ENCODE results near the gene CELA2A. TPM values are rescaled to one million over a fixed set of nuclear protein-coding genes. Genes with fewer than 3 reads are reported as not detected.

The CELA2A gene
- total RNA-seq, 4 donors from 2014 or later: not detected

DNA sequence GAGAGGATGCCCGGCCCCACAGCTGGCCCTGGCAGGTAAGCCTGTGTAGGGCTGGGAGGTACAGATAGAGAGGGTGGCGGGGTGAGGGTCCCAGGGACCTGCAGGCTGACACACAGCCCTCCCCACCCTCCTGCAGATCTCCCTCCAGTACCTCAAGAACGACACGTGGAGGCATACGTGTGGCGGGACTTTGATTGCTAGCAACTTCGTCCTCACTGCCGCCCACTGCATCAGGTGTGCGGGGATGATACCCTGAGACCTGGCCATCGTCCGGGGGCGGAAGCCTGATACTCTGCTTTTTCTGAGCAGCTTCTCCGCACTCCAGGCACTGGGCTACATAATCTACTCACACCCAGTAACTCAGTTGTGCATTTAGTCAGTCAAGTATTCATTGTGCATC lies 16.2 kb upstream of the CELA2A start:
- WGBS, 2 donors: 91 to 93% methylated on average over 9 to 11 of the region's 13 CpGs
- no peaks in the 10 kb centered on the region for H3K4me1 ChIP-seq
- peaks cover 0 to 2% (median 0%) of the 10 kb centered on the region in 4 donors for H3K27me3 ChIP-seq
- intact Hi-C loops (cut with DNase I): no loop called here
- no peaks in the 10 kb centered on the region for H3K36me3 ChIP-seq
- DNase-seq: no peak
- no peak overlapping the region for H3K4me3 ChIP-seq
- H3K27ac ChIP-seq: no peak overlapping the region
- TF ChIP-seq CTCF (IDR thresholded peaks at IDR 0.05) (no peak), POLR2A (IDR thresholded peaks at IDR 0.05) (no peak)
- H3K9me3 ChIP-seq: no peaks in the 10 kb centered on the region

DNA sequence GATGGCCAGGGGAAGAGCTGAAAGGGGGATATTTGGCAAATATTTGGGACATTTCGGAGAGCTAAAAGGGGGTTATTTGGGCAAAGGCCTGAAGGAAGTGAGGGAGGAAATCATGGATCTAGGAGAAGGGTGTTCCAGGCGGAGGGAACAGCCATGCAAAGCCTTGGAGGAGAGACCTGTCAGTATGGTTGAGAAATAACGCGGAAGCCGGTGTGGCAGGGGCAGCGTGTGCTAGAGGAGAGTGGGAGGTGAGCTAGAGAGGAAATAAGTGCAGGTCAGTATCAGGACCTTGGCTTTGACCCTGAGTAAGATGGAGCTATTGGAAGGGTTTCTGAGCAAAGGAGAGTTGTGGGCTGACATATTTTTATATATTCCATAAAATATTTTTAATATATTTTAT lies 15.3 kb upstream of the CELA2A start:
- H3K36me3 ChIP-seq: no peaks in the 10 kb centered on the region
- H3K27me3 ChIP-seq: peaks cover 0 to 4% (median 0%) of the 10 kb centered on the region in 4 donors
- H3K4me1 ChIP-seq: no peaks in the 10 kb centered on the region
- 81 to 83% methylated on average over 6 of the region's 6 CpGs for WGBS, 2 donors
- H3K4me3 ChIP-seq: no peak overlapping the region
- no peaks in the 10 kb centered on the region for H3K9me3 ChIP-seq
- no peak overlapping the region for H3K27ac ChIP-seq
- TF ChIP-seq POLR2A (IDR thresholded peaks at IDR 0.05) (no peak), CTCF (IDR thresholded peaks at IDR 0.05) (no peak)
- intact Hi-C loops (cut with DNase I): no loop called here
- no peak for DNase-seq

DNA sequence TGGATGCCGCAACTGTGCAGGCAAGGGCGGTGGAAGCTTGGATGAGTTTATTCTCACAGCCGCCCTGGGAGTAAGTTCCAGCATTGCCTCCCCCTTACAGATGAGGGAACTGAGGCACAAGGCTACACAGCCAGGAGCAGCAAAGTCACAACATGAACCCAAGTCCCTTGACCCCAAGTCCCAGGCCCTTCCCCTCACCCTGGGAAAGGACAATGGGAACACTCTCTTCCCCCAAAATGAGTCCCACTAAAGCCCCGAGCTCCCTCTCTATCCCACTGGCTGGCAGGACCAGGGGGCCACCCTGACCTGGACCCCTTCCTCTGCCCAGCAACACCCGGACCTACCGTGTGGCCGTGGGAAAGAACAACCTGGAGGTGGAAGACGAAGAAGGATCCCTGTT lies 14.4 kb upstream of the CELA2A start:
- Histone ChIP-seq H3K27me3 (peaks cover 0 to 12% (median 0%) of the 10 kb centered on the region in 4 donors), H3K27ac (no peak overlapping the region), H3K4me1 (no peaks in the 10 kb centered on the region), H3K36me3 (no peaks in the 10 kb centered on the region), H3K9me3 (no peaks in the 10 kb centered on the region), H3K4me3 (no peak overlapping the region)
- intact Hi-C loops (cut with DNase I): no loop called here
- TF ChIP-seq CTCF (IDR thresholded peaks at IDR 0.05) (no peak), POLR2A (IDR thresholded peaks at IDR 0.05) (no peak)
- WGBS, 2 donors: 85 to 86% methylated on average over 5 to 7 of the region's 8 CpGs
- no peak for DNase-seq

GRCh38 chr1:15442759-15443158 lies 13.8 kb upstream of the CELA2A start:
- no peak overlapping the region for H3K4me3 ChIP-seq
- H3K27ac ChIP-seq: no peak overlapping the region
- TF ChIP-seq POLR2A (IDR thresholded peaks at IDR 0.05) (no peak), CTCF (IDR thresholded peaks at IDR 0.05) (no peak)
- intact Hi-C loops (cut with DNase I): no loop called here
- WGBS, 2 donors: 81 to 84% methylated on average over 5 of the region's 5 CpGs
- no peak for DNase-seq
- no peaks in the 10 kb centered on the region for H3K4me1 ChIP-seq
- peaks cover 0 to 16% (median 0%) of the 10 kb centered on the region in 4 donors for H3K27me3 ChIP-seq
- H3K36me3 ChIP-seq: no peaks in the 10 kb centered on the region
- no peaks in the 10 kb centered on the region for H3K9me3 ChIP-seq

- no peak for DNase-seq
- Histone ChIP-seq H3K4me3 (no peak overlapping the region), H3K9me3 (no peaks in the 10 kb centered on the region), H3K27me3 (peaks cover 0 to 17% (median 0%) of the 10 kb centered on the region in 4 donors), H3K27ac (no peak overlapping the region), H3K36me3 (no peaks in the 10 kb centered on the region), H3K4me1 (no peaks in the 10 kb centered on the region)
- WGBS, 2 donors: 73 to 75% methylated on average over 3 to 4 of the region's 5 CpGs
- intact Hi-C loops (cut with DNase I): no loop called here
- no peak for TF ChIP-seq POLR2A (IDR thresholded peaks at IDR 0.05)
- no peak for TF ChIP-seq CTCF (IDR thresholded peaks at IDR 0.05)
Observed at GRCh38 chr1:15443281-15443680, 13.3 kb upstream of the CELA2A start.

All from esophagus squamous epithelium (tissue), 5 donors.